RKO (cell line): ENCODE results near the gene PDZD7.
A peak's percentile ranks its signal among the peaks of the same experiment; 100 is the strongest.

Source experiments
- DNase-seq: peaks from one replicate; pipeline ENCODE4 v3.0.0-alpha.2; 2016; ENCODE audit warnings: low spot score

PDZD7 gene

DNA sequence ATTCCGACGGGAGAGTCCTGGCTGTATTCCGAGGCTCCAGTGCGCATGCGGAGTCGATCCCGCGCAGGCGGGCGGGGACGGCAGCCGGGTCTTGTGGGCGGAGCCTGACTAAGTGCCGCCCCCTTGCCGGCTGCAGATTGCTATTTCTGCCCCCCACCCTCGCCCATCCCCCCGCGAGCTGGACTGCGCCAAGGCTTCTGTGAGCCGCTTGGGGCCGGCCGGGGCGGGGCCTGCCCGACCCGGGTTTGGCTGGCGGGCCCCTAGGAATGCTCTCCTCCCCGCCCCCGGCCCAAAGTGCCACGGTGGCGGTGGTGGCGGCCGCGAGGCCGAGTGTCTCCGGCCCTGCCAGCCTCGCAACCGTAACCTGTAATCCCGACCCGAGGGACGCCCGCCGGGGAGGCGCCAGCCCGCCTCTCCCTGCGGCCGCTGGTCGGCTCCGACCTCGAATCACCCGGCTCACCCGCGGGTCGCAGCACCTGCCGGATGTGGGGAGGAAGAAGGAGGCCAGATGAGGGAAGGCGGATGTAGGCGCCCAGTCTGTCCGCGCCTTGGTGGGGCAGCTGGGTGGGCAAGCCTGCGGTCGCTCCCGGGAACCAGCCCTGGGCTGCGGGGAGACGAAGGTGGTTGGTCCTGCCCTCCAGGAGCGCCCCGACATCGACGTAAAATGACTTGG lies 30.2 kb upstream of the PDZD7 start:
- DNase-seq, result peak; percentile 94

- peak; percentile 98 for DNase-seq
These were observed 29.4 kb upstream of the PDZD7 start for GRCh38 chr10:101060036-101060950.

DNA sequence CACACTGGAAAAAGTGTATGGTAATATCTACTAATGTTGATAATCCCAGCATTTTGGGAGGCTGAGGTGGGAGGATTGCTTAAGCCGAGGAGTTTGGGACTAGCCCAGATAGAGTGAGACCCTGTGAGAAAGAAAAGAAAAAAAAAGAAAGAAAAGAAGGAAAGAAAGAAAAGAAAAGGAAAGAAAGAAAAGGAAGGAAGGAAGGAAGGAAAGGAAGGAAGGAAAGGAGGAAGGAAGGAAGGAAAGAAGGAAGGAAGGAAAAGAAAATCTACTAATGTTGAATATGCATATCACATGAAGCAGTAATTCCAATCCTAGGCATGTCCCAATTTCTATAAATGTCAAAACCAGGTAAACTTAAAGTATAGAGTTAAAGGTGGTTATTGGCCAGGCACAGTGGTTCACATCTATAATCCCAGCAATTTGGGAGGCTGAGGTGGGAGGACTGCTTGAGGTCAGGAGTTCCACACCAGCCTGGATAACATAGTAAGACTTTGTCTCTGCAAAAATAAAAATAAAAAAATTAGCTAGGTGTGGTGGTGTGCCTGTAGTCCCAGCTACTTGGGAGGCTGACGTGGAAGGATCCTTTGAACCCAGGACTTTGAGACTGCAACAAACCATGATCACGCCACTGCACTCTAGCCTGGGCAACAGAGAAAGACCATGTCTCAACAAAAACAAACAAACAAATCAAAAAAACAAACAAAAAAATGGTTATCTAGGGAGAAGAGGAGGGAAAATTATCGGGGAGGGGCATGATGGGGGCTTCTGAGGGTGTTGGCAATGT lies 25.6 kb upstream of the PDZD7 start:
- DNase-seq, result no peak

DNA sequence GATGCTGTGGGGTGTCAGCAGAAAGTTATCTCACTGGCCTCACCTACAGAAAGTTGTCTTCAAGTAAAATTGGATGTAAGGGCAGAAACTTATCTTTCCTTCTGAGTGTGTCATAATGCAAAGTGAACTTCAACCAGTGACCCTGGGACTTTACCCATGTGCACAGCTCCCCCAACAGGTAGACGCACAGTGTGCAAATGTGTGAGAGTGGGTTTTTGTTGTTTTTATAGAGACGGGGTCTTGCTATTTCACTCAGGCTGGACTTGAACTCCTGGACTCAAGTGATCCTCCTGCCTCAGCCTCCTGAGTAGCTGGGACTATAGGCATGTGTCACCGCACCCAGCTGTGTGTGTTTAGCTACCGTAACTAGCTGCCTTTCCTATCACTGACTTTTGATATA lies 24.5 kb upstream of the PDZD7 start:
- no peak for DNase-seq

DNA sequence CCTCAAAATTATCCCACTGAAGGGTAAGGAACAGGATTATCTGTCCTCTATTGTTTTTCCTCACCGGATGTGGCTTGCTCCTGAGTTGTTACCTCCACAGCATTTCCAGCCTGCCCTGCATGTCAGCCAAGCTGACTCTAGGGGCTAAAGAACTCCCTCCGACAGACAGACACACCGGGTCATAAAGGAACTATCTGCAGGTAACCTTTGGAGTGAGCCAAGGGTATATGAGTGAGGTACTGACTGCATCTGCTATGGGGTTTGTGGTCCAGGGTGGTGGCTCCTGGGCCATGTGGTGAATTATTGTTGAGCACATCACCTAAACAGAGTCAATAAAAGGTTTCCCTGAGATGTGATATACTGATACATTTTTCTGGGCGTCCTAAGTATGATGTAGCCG lies 23.9 kb upstream of the PDZD7 start:
- DNase-seq, result no peak

GRCh38 chr10:101054351-101054750 lies 23.4 kb upstream of the PDZD7 start:
- DNase-seq, result no peak

- DNase-seq, result no peak
These were observed 22.6 kb upstream of the PDZD7 start for GRCh38 chr10:101053516-101053915.

DNA sequence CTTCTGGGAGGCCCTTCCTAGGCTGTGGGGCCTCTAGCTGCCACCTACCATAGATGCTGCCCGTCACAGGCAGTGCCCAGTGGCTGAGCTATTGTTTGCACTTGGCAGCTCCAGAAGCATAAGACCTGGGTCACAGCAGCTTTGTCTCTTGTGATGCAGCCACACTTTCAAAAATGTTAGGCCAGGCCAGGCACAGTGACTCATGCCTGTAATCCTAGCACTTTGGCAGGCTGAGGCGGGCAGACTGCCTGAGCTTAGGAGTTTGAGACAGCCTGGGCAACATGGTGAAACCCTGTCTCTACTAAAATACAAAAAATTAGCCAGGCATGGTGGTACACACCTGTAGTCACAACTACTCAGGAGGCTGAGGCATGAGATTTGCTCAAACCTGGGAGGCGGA lies 21.4 kb upstream of the PDZD7 start:
- DNase-seq, result peak; percentile 46

- peak; percentile 52 for DNase-seq
These were observed 19.5 kb upstream of the PDZD7 start for GRCh38 chr10:101050208-101051069.

- no peak for DNase-seq
These were observed 17.3 kb upstream of the PDZD7 start for GRCh38 chr10:101047961-101048892.

GRCh38 chr10:101047268-101047667 lies 16.3 kb upstream of the PDZD7 start:
- no peak for DNase-seq

DNA sequence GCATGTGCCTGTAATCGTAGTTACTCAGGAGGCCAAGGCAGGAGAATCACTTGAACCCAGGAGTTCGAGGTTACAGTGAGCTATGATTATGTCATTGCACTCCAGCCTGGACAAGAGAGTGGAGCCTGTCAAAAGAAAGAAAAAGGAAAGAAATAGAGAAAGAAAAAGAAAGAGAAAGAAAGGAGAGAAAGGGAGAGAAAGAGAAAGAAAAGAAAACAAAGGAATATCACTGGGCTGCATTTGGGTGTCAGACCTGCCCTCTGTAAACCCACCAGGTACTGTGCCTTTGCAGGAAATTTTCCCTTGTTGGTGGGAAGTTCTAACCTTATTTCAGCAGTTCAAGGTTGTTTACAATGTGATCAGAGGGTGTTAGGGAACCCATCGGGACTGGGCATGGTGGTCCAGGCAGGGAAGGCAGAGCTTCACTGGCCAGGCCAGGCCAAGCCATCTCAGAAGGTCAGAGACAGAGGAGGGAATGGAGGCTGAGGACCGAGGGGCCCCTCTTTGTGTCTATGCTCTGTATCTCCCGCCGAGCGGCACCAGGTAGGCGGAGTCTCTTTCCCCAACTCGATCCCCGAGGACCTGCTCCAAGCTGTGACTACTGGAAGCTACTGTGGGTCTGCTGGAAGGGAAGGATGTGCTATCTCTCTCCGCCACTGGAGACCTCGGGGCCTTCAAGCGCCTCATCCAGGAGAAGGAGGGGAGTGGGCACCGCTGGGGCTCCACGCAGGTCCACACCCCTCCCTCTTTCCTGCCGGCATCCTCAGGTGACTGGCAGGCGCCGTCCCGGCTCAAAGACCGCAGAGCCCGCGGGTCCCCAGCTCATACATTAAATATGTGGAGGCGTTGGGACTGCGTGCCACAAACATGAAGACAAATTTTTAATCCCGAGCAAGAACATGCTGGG lies 15.7 kb upstream of the PDZD7 start:
- DNase-seq, result no peak

- DNase-seq, result no peak
These were observed 13.2 kb upstream of the PDZD7 start for GRCh38 chr10:101044117-101044516.

DNA sequence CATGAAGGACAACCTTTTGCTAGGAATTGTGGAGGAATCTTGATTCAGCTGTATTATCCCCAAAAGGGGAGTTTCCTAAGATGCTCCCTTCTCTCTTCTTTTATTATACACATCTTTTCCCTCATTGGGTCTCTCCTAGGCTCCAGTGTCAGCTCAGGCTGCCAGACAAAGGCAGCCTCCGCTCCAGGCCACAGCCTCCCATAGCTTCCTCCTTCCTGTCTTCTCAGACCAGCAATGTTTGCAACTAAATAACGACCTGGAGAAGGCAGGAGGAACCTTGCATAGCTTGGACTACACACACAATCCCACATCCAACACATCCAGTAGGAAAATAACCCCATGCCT lies 12.4 kb upstream of the PDZD7 start:
- no peak for DNase-seq

DNA sequence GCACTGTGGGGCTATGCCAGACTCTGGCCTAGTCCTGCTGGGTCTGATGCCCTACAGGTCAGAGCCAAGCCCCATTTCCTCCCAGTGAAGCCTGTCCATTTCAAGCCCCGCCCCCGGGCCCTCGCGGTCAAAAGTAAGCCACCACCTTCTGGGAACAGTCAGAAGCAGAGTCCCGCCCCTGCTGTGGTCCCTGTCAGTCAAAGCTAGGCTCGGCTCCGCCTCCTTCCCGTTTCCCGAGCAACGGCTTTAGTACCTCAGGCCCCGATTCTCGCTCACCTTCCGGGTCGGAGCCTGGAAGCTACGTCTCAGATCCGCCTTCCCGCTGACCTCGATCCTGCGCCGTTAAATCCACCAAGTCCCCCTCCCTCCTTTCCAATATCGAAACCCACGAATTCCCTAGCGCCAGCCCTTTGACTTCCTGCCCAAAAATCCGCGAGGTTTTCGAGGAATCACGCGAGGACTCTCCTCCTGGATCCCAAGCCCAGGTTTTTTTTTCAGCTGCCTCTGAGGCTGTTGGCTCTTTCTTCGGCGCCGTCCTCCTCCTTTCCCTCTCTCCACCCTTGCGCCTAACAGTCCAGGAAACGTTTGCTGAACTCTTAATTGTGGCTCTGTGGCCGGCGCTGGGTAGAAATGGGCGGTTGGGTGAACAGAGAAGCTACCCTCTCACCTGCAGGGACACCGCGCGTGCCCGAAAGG lies 11.9 kb upstream of the PDZD7 start:
- peak; percentile 97 for DNase-seq

DNA sequence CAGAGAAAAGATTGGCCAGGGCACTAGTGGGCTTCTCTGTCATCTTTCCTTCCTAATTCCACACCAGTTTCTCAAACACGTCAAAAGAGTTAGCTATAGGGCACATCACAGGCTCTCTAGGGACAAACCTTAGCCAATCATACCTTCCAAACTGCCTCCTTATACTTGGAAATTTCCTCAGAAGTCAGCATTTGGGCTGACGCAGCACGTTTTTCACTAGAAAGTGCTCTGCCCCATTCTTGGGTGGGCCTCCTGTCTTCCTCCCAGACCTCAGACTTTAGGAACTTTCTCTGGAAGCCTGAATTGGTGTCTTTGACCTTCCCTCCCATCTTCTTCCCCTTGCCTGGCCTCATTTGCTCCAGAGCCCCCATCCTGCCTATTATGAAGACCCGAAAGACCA lies 11.2 kb upstream of the PDZD7 start:
- no peak for DNase-seq

- DNase-seq, result peak; percentile 89
These were observed 10.4 kb upstream of the PDZD7 start for GRCh38 chr10:101041252-101041761.

DNA sequence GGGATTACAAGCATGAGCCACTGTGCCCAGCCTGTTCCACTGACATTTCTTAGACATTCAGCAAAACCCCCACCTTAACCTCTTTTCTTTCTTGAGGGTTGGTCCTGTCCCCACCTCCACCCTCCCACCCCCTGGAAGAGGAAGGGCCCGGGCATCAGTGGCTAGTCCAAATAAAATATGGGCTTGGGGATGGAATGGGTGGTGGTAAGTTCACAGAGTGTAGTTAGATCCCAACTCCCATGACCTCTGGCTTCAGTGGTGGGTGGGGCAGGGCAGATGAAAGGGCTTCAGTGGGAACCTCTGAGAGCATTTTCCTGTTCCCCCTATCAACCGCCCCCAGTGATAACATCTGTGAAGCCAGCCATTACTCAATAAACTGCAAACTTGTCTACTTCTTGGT lies 9.9 kb upstream of the PDZD7 start:
- DNase-seq, result no peak

GRCh38 chr10:101040061-101040460 lies 9.1 kb upstream of the PDZD7 start:
- DNase-seq, result no peak
